Stimulated activated CD4-positive, alpha-beta T cell treated with anti-CD3 and anti-CD28 coated beads, TNF-alpha, amount 100 ng/mL, for 1 hour (primary cell): ENCODE data around the gene ISYNA1.

Source experiments
- DNase-seq, 3 donors: peaks; one replicate each; pipeline ENCODE4 v3.0.0-alpha.2; 2020; ENCODE audit warnings: low read depth in 3 of 3, low spot score in 1 of 3

Gene ISYNA1

DNA sequence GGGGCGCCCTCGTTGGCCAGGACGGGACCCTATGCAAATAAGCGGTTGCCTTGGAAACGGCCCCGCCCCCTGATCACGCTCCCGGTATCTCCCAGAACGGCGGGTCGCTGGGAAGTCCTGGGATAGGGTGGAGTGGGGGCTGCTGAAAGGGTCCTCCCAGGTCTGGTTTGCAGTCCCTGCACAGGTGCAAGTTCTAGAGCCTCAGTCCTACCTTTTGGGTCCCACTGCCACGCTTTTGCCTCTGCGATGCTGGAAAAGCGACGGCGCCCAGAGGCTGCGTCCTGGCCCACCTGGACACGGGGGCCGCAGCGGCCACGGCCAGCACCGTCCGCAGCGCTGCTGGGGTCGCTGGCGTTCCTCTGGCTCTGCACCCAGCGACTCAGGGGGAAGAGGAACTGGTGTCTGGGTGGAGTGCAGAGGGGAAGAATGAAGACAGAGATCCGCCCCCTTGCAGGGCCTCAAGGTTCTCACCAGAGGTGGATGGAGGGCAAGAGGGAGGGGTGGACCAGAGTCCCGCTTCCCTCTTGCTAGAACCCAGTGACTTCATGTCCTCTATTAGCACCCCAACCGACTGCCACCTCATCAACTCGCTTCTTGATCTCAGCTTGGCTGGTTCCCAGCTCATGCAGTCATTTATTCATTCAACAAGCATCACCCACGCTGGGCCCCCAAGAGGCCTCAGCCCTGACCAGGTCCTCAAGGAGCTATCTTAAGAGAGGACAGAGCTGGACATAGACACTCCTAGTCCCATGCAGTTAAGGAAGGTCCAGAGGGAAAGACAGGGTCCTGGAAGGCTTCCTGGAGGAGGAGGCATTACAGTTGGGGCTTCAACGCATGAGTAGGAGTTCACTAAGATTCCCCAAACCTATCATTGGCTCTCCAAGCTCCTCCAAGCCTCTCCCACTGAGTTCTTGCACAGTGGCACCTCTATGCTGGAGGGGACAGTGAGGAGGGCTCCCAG is 40.4 kb downstream of the ISYNA1 start, which contains the start of gene LRRC25:
LRRC25 (minus strand) TSS at position 381 of the 961 bp plus-strand sequence. CDS start 659 bp downstream, outside the sequence.
- DNase-seq = no peak

- DNase-seq = no peak
Observed at GRCh38 chr19:18396471-18397241, 41.3 kb downstream of the ISYNA1 start.

DNA sequence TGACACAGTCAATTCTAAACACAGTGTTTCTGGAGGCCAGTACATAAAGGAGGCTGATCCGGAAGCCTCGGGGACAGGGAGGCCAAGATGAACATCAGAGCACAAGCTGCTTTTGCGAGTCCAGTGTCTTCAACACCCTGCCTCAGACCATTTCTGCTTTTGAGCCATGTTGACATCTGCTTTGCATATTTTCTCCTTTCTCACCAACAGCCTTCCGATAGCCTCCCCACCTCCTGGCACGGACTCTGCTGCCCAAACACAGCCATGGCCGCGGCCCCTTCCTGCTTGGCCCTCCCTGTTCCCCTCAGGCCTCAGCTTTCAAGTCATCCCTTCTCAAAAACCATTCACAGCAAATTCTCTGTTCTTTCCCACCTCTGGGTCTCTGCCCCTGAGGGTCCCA is 44.1 kb downstream of the ISYNA1 start:
- no peak for DNase-seq

GRCh38 chr19:18392926-18393325 is 45.0 kb downstream of the ISYNA1 start:
- no peak for DNase-seq

- no peak for DNase-seq
Observed at GRCh38 chr19:18392417-18392816, 45.5 kb downstream of the ISYNA1 start.

- DNase-seq = no peak
Observed at GRCh38 chr19:18391509-18392075, 46.3 kb downstream of the ISYNA1 start.

- DNase-seq = no peak
Observed at GRCh38 chr19:18390065-18390907, 47.6 kb downstream of the ISYNA1 start.

GRCh38 chr19:18389726-18390064 is 48.2 kb downstream of the ISYNA1 start:
- no peak for DNase-seq

DNA sequence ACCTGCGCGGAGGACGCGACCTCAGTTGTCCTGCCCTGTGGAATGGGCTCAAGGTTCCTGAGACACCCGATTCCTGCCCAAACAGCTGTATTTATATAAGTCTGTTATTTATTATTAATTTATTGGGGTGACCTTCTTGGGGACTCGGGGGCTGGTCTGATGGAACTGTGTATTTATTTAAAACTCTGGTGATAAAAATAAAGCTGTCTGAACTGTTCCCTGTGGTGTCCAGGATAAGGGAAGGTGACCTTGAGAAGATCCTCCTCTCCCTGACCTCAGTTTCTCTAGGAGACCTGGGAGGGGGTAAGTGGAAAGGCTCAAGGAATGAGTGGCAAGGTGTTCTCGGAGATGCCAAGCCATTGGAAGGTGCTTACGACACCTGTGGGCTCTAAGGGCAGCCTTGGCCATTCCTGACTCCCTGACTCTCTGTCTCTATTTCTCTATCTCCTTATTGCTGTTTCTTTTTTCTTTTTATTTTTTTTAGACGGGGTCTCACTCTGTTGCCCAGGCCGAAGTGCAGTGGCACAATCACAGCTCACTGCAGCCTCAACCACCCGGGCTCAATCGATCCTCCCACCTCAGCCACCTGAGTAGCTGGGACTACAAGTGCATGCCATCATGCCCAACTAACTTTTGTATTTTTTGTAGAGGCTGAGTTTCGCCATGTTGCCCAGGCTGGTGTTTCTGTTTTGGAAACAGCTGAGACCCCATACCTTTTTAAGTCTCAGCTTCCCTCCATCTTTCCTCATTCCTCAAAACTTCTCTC is 48.8 kb downstream of the ISYNA1 start:
- DNase-seq = no peak

DNA sequence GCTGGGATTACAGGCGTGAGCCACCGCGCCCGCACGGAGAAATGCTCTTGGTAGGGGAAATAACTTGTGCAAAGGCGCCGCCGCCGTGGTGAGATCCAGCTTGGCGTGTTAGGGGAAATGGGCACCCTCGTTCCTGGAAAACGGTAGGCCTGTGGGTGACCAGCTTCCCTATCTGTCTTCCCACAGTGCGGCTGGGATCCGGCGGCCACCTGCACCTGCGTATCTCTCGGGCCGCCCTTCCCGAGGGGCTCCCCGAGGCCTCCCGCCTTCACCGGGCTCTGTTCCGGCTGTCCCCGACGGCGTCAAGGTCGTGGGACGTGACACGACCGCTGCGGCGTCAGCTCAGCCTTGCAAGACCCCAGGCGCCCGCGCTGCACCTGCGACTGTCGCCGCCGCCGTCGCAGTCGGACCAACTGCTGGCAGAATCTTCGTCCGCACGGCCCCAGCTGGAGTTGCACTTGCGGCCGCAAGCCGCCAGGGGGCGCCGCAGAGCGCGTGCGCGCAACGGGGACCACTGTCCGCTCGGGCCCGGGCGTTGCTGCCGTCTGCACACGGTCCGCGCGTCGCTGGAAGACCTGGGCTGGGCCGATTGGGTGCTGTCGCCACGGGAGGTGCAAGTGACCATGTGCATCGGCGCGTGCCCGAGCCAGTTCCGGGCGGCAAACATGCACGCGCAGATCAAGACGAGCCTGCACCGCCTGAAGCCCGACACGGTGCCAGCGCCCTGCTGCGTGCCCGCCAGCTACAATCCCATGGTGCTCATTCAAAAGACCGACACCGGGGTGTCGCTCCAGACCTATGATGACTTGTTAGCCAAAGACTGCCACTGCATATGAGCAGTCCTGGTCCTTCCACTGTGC is 49.6 kb downstream of the ISYNA1 start:
- peak; percentile 21 to 80 (median 60) for DNase-seq

GRCh38 chr19:18386543-18387271 is 51.2 kb downstream of the ISYNA1 start:
- DNase-seq = no peak

DNA sequence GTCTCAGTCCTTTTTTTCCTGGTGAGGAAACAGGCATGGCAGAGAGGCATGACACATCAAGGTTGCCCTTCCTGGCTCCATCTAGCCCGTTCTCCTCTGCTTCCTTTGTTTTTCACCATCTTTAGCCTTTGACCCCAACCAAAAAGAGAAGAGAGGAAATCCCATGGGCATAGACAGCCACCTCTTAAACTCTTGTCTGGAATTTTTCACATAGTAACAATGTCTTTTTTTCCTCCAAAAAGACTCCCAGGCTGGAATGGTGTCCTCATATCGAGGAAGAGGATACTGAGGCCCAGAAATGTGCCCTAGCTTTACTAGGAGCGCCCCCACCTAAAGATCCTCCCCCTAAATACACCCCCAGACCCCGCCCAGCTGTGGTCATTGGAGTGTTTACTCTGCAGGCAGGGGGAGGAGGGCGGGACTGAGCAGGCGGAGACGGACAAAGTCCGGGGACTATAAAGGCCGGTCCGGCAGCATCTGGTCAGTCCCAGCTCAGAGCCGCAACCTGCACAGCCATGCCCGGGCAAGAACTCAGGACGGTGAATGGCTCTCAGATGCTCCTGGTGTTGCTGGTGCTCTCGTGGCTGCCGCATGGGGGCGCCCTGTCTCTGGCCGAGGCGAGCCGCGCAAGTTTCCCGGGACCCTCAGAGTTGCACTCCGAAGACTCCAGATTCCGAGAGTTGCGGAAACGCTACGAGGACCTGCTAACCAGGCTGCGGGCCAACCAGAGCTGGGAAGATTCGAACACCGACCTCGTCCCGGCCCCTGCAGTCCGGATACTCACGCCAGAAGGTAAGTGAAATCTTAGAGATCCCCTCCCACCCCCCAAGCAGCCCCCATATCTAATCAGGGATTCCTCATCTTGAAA is 52.0 kb downstream of the ISYNA1 start, which contains the start of gene GDF15:
GDF15 (plus strand) TSS at position 484 of the 868 bp plus-strand sequence; CDS start at position 516, 32 bp downstream.
- DNase-seq = peak in 1 of 3 donors; percentile 17

- DNase-seq = no peak
Observed at GRCh38 chr19:18385359-18385674, 52.6 kb downstream of the ISYNA1 start.

GRCh38 chr19:18384775-18385174 is 53.2 kb downstream of the ISYNA1 start:
- no peak for DNase-seq
